DOHH2 (cell line): ENCODE data around the gene GADD45G.

ENCODE experiments used
- H3F3A ChIP-seq: fragments of 200-600 bp; sonication (generic), shearing (Covaris generic); 2 replicates; pipeline ENCODE4 v1.6.0; 2016; ENCODE audit warnings: antibody characterized with exemption, mild to moderate bottlenecking; ENCODE audit not compliant: control insufficient read depth, insufficient read depth
- H3K27ac ChIP-seq: fragments of 200-600 bp; sonication (generic); 2 replicates; pipeline ENCODE4 v1.5.1; 2014; ENCODE audit warnings: low read depth, mild to moderate bottlenecking, low read length, moderate library complexity
- H3K27me3 ChIP-seq: fragments of 200-600 bp; sonication (generic); 2 replicates; pipeline ENCODE4 v1.6.1; 2014; ENCODE audit warnings: mild to moderate bottlenecking, low read length, mixed read lengths; ENCODE audit not compliant: control insufficient read depth
- H3K36me3 ChIP-seq: fragments of 200-600 bp; sonication (generic); 2 replicates; pipeline ENCODE4 v1.6.1; 2014; ENCODE audit warnings: mild to moderate bottlenecking, low read length, moderate library complexity, mixed read lengths; ENCODE audit not compliant: control insufficient read depth
- H3K4me1 ChIP-seq: fragments of 200-600 bp; sonication (generic); 2 replicates; pipeline ENCODE4 v1.6.1; 2014; ENCODE audit warnings: mild to moderate bottlenecking, low read length, mixed read lengths; ENCODE audit not compliant: control insufficient read depth
- H3K4me2 ChIP-seq: fragments of 200-600 bp; sonication (generic); 2 replicates; pipeline ENCODE4 v1.6.0; 2014; ENCODE audit warnings: mild to moderate bottlenecking, low read length, moderate library complexity
- H3K4me3 ChIP-seq: fragments of 200-600 bp; sonication (generic); 2 replicates; pipeline ENCODE4 v1.5.1; 2014; ENCODE audit warnings: mild to moderate bottlenecking, low read length, mixed read lengths
- H3K79me2 ChIP-seq: fragments of 200-600 bp; sonication (generic); 2 replicates; pipeline ENCODE4 v1.6.1; 2014; ENCODE audit warnings: mild to moderate bottlenecking, low read length, mixed read lengths; ENCODE audit not compliant: control insufficient read depth
- H3K9me2 ChIP-seq: fragments of 200-600 bp; sonication (generic); replicated peaks from 2 replicates; pipeline ENCODE4 v1.6.1; 2014; ENCODE audit warnings: mild to moderate bottlenecking, low read length, mixed read lengths; ENCODE audit not compliant: control insufficient read depth
- H3K9me3 ChIP-seq: fragments of 200-600 bp; sonication (generic); 2 replicates; pipeline ENCODE4 v1.6.1; 2014; ENCODE audit warnings: antibody characterized with exemption, low read length, mixed read lengths; ENCODE audit not compliant: control insufficient read depth, insufficient read depth
- H4K20me1 ChIP-seq: fragments of 200-600 bp; sonication (generic); 2 replicates; pipeline ENCODE4 v1.6.0; 2014; ENCODE audit warnings: low read depth, mild to moderate bottlenecking, antibody characterized with exemption, low read length, moderate library complexity; ENCODE audit not compliant: control insufficient read depth, insufficient read depth
- EZH2phosphoT487 ChIP-seq: fragments of 200-600 bp; sonication (generic); IDR thresholded peaks from 2 replicates; pipeline ENCODE4 v1.6.1; 2017; ENCODE audit warnings: borderline replicate concordance, mild to moderate bottlenecking, antibody characterized with exemption, low read length, moderate library complexity, mixed read lengths
- TF ChIP-seq, protein P1 (sequence below): fragments of 200-600 bp; sonication (generic); IDR thresholded peaks from one replicate; pipeline ENCODE4 v1.5.1; 2014; ENCODE audit warnings: antibody characterized with exemption, mild to moderate bottlenecking, low read depth, low read length; ENCODE audit not compliant: poor library complexity, severe bottlenecking

Gene GADD45G

DNA sequence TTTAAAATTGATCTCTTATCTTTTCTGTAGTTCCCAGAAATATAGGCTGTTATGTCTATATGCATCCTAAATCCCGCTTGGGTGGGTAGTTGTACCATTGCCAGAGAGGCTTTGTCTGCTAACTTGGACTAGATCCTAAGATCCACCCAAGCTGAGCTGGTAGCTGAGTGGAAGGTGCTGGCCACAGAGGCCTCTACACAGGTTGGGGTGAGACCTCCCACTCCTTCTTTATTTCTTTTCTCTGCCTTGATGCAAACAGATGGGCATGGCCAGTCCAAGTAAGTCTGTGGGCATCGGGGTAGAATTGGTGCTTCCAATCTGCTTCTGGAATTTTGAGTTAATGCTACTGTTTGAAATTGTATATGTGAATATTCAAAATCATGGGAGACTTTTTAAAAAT, 14.4 kb upstream of the GADD45G start:
- H3K27me3 ChIP-seq: peaks cover 5% of the 10 kb centered on the region
- TF ChIP-seq, protein P1, sequence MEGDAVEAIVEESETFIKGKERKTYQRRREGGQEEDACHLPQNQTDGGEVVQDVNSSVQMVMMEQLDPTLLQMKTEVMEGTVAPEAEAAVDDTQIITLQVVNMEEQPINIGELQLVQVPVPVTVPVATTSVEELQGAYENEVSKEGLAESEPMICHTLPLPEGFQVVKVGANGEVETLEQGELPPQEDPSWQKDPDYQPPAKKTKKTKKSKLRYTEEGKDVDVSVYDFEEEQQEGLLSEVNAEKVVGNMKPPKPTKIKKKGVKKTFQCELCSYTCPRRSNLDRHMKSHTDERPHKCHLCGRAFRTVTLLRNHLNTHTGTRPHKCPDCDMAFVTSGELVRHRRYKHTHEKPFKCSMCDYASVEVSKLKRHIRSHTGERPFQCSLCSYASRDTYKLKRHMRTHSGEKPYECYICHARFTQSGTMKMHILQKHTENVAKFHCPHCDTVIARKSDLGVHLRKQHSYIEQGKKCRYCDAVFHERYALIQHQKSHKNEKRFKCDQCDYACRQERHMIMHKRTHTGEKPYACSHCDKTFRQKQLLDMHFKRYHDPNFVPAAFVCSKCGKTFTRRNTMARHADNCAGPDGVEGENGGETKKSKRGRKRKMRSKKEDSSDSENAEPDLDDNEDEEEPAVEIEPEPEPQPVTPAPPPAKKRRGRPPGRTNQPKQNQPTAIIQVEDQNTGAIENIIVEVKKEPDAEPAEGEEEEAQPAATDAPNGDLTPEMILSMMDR: no peak
- no peak for TF ChIP-seq EZH2phosphoT487

DNA sequence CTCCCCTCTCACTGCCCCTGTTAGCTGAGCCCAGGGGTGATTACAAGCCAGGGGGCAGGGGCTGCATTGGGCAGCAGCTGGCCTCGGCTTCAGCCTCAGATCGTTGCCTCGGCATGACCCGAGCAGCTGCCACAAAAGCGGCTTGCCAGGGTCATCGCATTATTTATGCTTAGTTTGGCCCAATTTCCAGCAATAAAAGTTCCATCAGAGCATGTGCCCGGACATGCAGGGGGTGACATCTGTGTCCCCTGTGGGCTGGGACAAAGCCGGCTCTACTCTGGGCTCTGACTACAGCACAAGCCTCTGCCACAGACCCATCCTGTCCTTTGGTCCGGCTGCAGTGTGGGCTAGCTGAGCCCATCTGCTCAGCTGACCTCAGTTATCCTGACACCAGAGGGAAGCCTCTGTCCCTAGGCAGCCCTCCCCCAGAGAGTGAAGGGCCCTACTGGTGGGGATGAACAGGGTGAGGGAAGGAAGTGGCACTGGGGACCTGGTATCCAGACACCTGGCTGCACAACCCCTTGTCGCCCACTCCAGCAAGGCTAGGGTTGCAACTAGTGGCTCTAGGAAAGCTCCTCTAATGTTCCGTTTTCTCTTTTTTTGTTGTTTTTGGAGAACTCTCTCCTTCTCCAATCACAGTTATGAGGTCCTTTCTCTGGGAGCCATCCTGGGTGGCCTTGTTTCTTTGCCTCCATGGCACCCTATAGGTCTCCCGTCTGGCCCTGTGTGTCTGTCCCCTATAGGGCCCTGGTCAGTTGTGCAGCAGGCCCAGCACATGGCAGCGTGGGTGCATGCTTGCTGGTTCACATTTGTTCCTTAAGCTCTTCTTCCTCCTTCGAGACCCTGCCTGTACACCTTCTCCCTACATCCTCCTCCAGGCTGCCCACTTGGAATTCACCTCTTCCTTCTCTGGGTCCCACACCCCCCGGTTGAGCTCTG, 13.3 kb upstream of the GADD45G start:
- H3K79me2 ChIP-seq: no peaks in the 10 kb centered on the region
- no peak overlapping the region for H3K4me2 ChIP-seq
- TF ChIP-seq, protein P1: no peak
- no peak for TF ChIP-seq EZH2phosphoT487
- H3K9me3 ChIP-seq: no peaks in the 10 kb centered on the region
- no peak overlapping the region for H3K27ac ChIP-seq
- no peaks in the 10 kb centered on the region for H3K36me3 ChIP-seq
- H3K27me3 ChIP-seq: peaks cover 4% of the 10 kb centered on the region; the same call in 1 of the 2 replicates
- no peaks in the 10 kb centered on the region for H3K9me2 ChIP-seq
- H4K20me1 ChIP-seq: no peaks in the 10 kb centered on the region
- H3K4me1 ChIP-seq: no peaks in the 10 kb centered on the region
- H3F3A ChIP-seq: no peaks in the 10 kb centered on the region
- H3K4me3 ChIP-seq: no peak overlapping the region

More for the DNA sequence above, 14.4 kb upstream of the GADD45G start:
- no peaks in the 10 kb centered on the region for H3K36me3 ChIP-seq
- H3K4me1 ChIP-seq: no peaks in the 10 kb centered on the region
- no peak overlapping the region for H3K4me3 ChIP-seq
- H3K79me2 ChIP-seq: no peaks in the 10 kb centered on the region
- H3F3A ChIP-seq: no peaks in the 10 kb centered on the region
- no peaks in the 10 kb centered on the region for H3K9me2 ChIP-seq
- no peaks in the 10 kb centered on the region for H4K20me1 ChIP-seq
- H3K4me2 ChIP-seq: no peak overlapping the region
- no peak overlapping the region for H3K27ac ChIP-seq
- H3K9me3 ChIP-seq: no peaks in the 10 kb centered on the region

DNA sequence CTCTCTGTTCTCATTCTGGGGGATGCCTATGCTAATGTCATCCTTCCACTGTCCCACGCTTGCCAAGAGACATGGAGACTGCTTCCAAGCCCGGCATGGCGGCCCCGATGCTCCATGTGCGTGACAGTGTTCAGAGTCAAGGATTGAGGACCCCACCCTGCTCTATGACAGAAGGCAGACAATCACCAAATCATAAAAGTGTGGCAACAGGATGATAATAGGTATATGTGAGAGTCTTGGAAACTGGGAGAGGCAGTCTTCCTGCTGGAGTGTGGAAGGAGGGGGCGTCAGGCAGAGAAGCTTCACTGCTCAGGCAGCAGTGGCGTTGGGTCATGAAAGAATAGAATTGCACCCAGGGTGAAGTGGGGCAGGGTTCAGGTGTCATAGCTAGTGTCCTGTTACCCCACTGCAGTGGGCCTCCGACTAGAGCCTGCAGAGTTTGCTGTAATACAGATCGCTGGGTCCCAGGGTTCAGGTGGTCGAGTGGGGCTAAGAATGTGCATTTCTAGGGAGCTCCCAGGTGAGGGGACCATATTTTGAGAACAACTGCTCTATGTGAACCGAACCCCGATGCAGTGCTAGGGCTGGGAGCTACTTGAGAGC, 12.5 kb upstream of the GADD45G start:
- no peak overlapping the region for H3K27ac ChIP-seq
- H3K27me3 ChIP-seq: peaks cover 4% of the 10 kb centered on the region; the same call in 1 of the 2 replicates
- H3K79me2 ChIP-seq: no peaks in the 10 kb centered on the region
- H3K4me3 ChIP-seq: no peak overlapping the region
- TF ChIP-seq, protein P1: no peak
- TF ChIP-seq EZH2phosphoT487: no peak
- H4K20me1 ChIP-seq: no peaks in the 10 kb centered on the region
- no peaks in the 10 kb centered on the region for H3F3A ChIP-seq
- H3K9me3 ChIP-seq: no peaks in the 10 kb centered on the region
- no peak overlapping the region for H3K4me2 ChIP-seq
- no peaks in the 10 kb centered on the region for H3K9me2 ChIP-seq
- H3K36me3 ChIP-seq: no peaks in the 10 kb centered on the region
- H3K4me1 ChIP-seq: no peaks in the 10 kb centered on the region
